ENCODE data around the gene ISM1. TPM values are rescaled to one million over a fixed set of nuclear protein-coding genes. Genes with fewer than 3 reads are reported as not detected.

ISM1 gene
- total RNA-seq, 1 donor from 2014 or later, result 1.5 TPM

GRCh38 chr20:13294522-13294921, 73.4 kb downstream of the ISM1 start:
- DNase-seq (no peak), ATAC-seq (ENCODE audit: poor library complexity) (no peak)
- intact Hi-C loops (cut with DNase I), result no loop called here

DNA sequence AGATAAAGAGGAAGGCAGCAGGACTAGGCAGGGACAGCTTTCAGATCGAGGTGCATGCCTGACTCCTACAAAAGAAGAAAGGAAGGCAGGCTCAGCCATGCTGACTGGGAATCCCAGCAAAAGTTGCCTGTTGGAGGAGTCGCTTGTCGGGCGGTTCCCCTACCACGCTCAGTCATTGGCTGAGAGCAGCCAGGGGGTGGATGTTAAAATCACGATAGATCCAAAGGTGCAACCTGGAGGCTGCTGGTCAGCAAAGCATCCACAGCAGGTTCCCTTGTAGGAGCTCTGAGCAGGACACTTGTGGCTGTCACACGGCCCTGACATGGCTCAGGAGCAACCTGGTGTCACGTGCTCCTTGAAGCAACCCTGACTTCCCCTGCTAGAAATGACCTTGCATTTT, 74.6 kb downstream of the ISM1 start:
- intact Hi-C loops (cut with DNase I), result no loop called here
- ATAC-seq (ENCODE audit: poor library complexity), result no peak

GRCh38 chr20:13296070-13296469, 75.0 kb downstream of the ISM1 start:
- DNase-seq, result no peak
- intact Hi-C loops (cut with DNase I), result no loop called here

More for the DNA sequence above, 74.6 kb downstream of the ISM1 start:
- DNase-seq, result no peak

GRCh38 chr20:13297147-13297899, 76.2 kb downstream of the ISM1 start:
- ATAC-seq (ENCODE audit: poor library complexity) (no peak), DNase-seq (no peak)
- intact Hi-C loops (cut with DNase I), result no loop called here

More at GRCh38 chr20:13296070-13296469, 75.0 kb downstream of the ISM1 start:
- ATAC-seq (ENCODE audit: poor library complexity), result no peak

- no peak for ATAC-seq (ENCODE audit: poor library complexity)
- intact Hi-C loops (cut with DNase I), result no loop called here
- no peak for DNase-seq
Measured at GRCh38 chr20:13298692-13299373, 77.8 kb downstream of the ISM1 start.

DNA sequence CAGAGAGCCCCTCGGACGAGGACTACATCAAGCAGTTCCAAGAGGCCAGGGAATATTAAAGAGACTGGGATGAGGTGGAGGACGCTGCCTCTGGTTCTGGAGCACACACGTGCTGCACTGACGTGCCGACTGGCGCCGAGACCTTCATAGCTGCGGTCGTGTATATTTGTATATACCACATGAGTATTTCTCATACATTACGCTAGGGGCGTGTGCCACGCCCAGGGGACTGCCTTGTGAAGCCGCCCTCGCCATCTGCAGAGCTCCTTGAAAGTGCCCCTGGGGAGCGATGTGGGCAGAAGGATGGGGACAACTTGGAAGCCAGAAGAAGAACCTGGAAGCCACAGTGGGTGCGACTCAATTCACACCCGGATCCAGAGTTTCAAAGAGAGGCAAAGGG, 78.3 kb downstream of the ISM1 start:
- intact Hi-C loops (cut with DNase I), result no loop called here

GRCh38 chr20:13301596-13301995, 80.5 kb downstream of the ISM1 start:
- intact Hi-C loops (cut with DNase I), result loop anchor here (10.0 kb wide), 1 partner anchor 177 kb away; no protein-coding TSS in a partner anchor
- ATAC-seq (ENCODE audit: poor library complexity) (no peak), DNase-seq (no peak)

More for the DNA sequence above, 78.3 kb downstream of the ISM1 start:
- no peak for ATAC-seq (ENCODE audit: poor library complexity)
- no peak for DNase-seq

GRCh38 chr20:13302647-13303450, 81.8 kb downstream of the ISM1 start:
- intact Hi-C loops (cut with DNase I), result loop anchor here (10.0 kb wide), 1 partner anchor 178 kb away; no protein-coding TSS in a partner anchor
- ATAC-seq (ENCODE audit: poor library complexity), result no peak

GRCh38 chr20:13305284-13305683, 84.2 kb downstream of the ISM1 start:
- ATAC-seq (ENCODE audit: poor library complexity) (no peak), DNase-seq (no peak)
- intact Hi-C loops (cut with DNase I), result loop anchor here (10.0 kb wide), 1 partner anchor 180 kb away; no protein-coding TSS in a partner anchor

More at GRCh38 chr20:13302647-13303450, 81.8 kb downstream of the ISM1 start:
- DNase-seq, result no peak

DNA sequence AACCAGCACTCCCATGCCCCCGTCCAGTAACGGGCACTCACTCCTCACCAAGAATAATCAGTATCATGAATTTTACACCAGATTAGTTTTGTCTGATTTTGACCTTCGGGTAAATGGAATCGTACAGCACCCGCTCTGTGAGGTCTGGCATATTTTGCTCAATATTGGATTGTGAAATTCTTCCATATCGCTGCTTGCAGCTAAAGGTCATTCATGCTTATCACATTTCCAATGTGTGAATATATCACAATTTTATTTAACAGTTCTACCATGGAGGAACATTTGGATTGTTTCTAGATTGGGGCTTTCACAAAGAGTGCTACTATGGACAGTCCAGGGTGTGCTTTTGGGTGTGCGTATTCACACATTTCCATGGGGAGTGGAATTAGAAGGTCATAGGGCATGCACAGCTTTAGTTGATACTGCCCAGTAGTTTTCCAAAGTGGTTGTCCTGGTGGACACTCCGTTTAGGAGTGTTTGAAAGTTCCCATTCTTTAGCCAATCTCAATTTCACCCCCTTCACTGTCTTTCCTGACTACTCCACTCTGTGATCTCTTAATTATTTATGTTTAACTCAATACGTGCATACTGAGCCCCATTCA, 86.6 kb downstream of the ISM1 start:
- intact Hi-C loops (cut with DNase I), result loop anchor here (10.0 kb wide), 1 partner anchor 183 kb away; no protein-coding TSS in a partner anchor
- no peak for DNase-seq
- no peak for ATAC-seq (ENCODE audit: poor library complexity)

DNA sequence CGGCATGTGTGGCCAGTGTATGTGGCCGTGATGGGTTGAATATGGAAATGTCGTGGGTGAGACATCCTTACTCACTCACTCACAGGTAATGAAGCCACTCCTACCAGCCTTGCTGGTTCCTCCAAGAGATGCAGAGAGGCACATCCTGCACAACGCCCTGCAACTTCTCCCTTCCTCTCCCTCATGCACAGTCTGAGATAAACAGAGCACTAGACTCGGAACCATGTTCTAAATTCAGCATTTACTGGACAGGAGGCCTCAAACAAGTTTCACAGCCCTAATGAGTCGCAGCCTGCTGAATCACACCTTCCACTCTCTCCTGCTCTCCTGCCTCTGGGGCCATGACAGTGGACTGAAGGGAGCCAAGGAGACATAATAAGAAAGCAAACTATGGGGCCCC, 91.2 kb downstream of the ISM1 start:
- DNase-seq, result no peak
- ATAC-seq (ENCODE audit: poor library complexity), result no peak
- intact Hi-C loops (cut with DNase I), result no loop called here

DNA sequence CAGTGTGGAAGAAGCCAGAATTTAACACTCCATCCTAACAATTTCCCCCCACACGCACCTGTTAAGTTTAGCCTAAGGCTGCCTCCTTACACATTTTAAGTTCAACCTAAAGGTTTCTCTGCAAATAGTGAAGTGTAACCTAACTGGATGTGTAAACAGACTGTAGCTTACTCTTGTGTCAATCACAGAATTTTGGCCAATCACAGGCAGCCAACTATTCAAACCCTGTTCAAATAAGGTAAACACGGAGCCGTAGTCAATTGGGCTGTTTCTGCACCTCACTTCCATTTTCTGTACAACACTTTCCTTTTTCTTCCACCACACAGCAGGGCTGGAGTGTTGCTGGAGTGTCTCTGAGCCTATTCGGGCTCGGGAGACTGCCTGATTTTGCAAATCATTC, 92.1 kb downstream of the ISM1 start:
- no peak for ATAC-seq (ENCODE audit: poor library complexity)
- intact Hi-C loops (cut with DNase I), result no loop called here
- no peak for DNase-seq

- no peak for ATAC-seq (ENCODE audit: poor library complexity)
- intact Hi-C loops (cut with DNase I), result no loop called here
- DNase-seq, result no peak
Measured at GRCh38 chr20:13317439-13317838, 96.4 kb downstream of the ISM1 start.

DNA sequence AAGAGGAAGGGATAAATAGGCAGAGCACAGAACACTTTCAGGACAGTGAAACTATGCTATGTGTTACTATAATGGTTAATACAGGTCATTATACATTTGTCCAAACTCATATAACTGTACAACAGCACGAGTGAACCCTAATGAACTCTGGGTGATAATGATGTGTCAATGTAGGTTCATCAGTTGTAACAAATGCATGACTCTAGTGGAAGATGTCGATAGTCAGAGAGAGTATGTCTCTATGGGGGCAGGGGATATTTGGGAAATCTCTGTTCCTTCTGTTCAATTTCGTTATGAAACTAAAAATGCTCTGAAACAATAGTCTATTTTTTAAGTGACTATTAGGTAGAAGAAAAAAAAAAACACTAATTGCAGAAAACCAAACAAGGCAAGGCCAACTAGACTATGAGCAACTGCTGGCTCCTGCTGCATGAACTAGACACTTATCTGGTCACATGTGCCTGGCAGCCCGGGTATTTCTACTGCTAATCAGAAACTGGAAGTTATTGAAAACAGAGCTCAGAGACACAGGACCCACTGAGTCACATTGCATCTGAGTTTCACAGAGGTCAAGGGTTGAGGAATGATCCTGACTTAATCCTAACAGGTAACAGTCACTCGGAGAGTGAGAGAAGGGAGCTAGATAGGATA, 97.9 kb downstream of the ISM1 start:
- ATAC-seq (ENCODE audit: poor library complexity) (no peak), DNase-seq (no peak)
- intact Hi-C loops (cut with DNase I), result no loop called here

GRCh38 chr20:13320702-13321101, 99.6 kb downstream of the ISM1 start:
- DNase-seq, result no peak
- intact Hi-C loops (cut with DNase I), result no loop called here
- ATAC-seq (ENCODE audit: poor library complexity), result no peak

DNA sequence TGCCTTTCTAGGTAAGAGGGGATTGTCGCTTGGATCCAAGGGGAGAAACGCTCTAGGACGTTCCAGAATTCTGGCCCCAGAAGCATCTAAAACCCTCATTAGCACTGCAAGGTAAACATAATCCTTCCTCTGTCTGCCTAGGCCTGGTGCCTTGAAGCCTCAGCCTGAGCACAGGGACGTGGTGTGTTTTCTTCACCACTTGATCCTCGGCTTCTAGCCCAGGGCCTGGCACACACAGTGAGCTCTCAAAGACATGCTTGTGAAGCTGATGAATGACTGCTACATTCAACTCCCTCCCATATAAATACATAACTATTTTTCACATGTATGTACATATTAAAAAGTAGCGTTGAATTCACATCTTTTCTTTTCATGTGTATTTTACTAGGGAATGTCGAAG, 100.3 kb downstream of the ISM1 start:
- intact Hi-C loops (cut with DNase I), result no loop called here
- DNase-seq, result no peak
- no peak for ATAC-seq (ENCODE audit: poor library complexity)

- intact Hi-C loops (cut with DNase I), result no loop called here
- DNase-seq (no peak), ATAC-seq (ENCODE audit: poor library complexity) (no peak)
Measured at GRCh38 chr20:13322198-13322597, 101.1 kb downstream of the ISM1 start.

DNA sequence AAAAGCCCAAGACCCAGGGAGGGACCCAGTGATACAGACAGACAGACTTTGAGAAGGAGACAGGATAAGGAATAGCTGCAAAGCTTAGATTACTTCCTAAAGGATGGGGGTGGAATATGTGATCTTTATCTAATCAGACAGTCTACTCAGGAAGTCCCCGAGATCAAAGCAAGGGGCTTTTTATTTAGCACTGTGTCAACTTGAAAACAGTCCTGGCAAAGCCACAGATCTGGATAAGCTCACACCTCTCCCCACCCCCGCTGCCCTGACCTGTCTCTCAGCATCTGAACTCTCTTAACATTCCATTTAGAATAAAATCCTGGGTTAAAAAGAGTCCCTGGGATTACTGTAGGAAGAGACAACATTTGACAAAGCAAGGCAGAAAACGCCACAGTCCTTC, 101.5 kb downstream of the ISM1 start:
- no peak for DNase-seq
- intact Hi-C loops (cut with DNase I), result no loop called here
- no peak for ATAC-seq (ENCODE audit: poor library complexity)
